H1 (cell line): ENCODE data around the gene RAB3B. TPM values are rescaled to one million over a fixed set of nuclear protein-coding genes. Genes with fewer than 3 reads are reported as not detected.

Source experiments
- ASH2L ChIP-seq: fragments of 200-600, 300-600 bp; sonication (generic); IDR thresholded peaks from one replicate; pipeline ENCODE4 v1.7.1; 2017; ENCODE audit warnings: low read length
- BACH1 ChIP-seq: IDR thresholded peaks from 2 replicates; pipeline ENCODE4 v1.6.1; 2012; ENCODE audit warnings: low read length, improper control_type of control experiment
- CEBPB ChIP-seq: IDR thresholded peaks from 2 replicates; pipeline ENCODE4 v1.6.1; 2012; ENCODE audit warnings: low read depth, low read length
- CREB1 ChIP-seq: IDR thresholded peaks from 2 replicates; pipeline ENCODE4 v1.6.1; 2012; ENCODE audit warnings: inconsistent platforms
- E2F6 ChIP-seq: IDR thresholded peaks from 2 replicates; pipeline ENCODE4 v1.6.1; 2012; ENCODE audit warnings: inconsistent platforms
- GABPA ChIP-seq: IDR thresholded peaks from 2 replicates; pipeline ENCODE4 v1.6.1; 2011; ENCODE audit warnings: mild to moderate bottlenecking, low read length, moderate library complexity, borderline replicate concordance; ENCODE audit not compliant: insufficient read depth
- JUN ChIP-seq: IDR thresholded peaks from 2 replicates; pipeline ENCODE4 v1.6.1; 2011; ENCODE audit warnings: low read depth, mild to moderate bottlenecking, improper control_type of control experiment, low read length
- JUND ChIP-seq: IDR thresholded peaks from 2 replicates; pipeline ENCODE4 v1.6.1; 2011; ENCODE audit warnings: mild to moderate bottlenecking, improper control_type of control experiment, low read length
- KDM4A ChIP-seq: IDR thresholded peaks from one replicate; pipeline ENCODE4 v1.7.1; 2012; ENCODE audit warnings: low read depth, mild to moderate bottlenecking, moderate library complexity, low read length, inconsistent platforms; ENCODE audit not compliant: severe bottlenecking
- KDM5A ChIP-seq: fragments of 200-600 bp; IDR thresholded peaks from 2 replicates; pipeline ENCODE4 v1.7.1; 2012; ENCODE audit warnings: mild to moderate bottlenecking, low read length, inconsistent platforms, mixed read lengths
- PHF8 ChIP-seq: fragments of 200-600 bp; sonication (generic); conservative IDR thresholded peaks from 2 replicates; pipeline ENCODE4 v1.7.1; 2012; ENCODE audit warnings: low read depth, mild to moderate bottlenecking, inconsistent platforms, low read length, moderate library complexity
- POLR2AphosphoS5 ChIP-seq: IDR thresholded peaks from 2 replicates; pipeline ENCODE4 v1.6.1; 2011; ENCODE audit warnings: low read depth, low read length
- POU5F1 ChIP-seq: IDR thresholded peaks from 2 replicates; pipeline ENCODE4 v1.6.1; 2011; ENCODE audit warnings: low read depth, mild to moderate bottlenecking, low read length, moderate library complexity
- RBBP5 ChIP-seq: IDR thresholded peaks from 2 replicates; pipeline ENCODE4 v1.7.1; 2012; ENCODE audit warnings: low read depth, mild to moderate bottlenecking, inconsistent platforms, low read length, moderate library complexity, borderline replicate concordance
- SIN3A ChIP-seq, 2 experiments: IDR thresholded peaks in 1 of 2; conservative IDR thresholded peaks in 1 of 2; 2 replicates each; pipeline ENCODE4 v1.6.1; 2011 to 2012; ENCODE audit warnings: low read length in 2 of 2, improper control_type of control experiment in 1 of 2, low read depth in 1 of 2, mild to moderate bottlenecking in 1 of 2
- SIRT6 ChIP-seq: IDR thresholded peaks from one replicate; pipeline ENCODE4 v1.7.1; 2012; ENCODE audit warnings: low read length, inconsistent platforms
- SP2 ChIP-seq: IDR thresholded peaks from 2 replicates; pipeline ENCODE4 v1.6.1; 2012; ENCODE audit warnings: mild to moderate bottlenecking, low read length, inconsistent platforms
- TAF1 ChIP-seq: IDR thresholded peaks from 2 replicates; pipeline ENCODE4 v1.6.1; 2011; ENCODE audit warnings: mild to moderate bottlenecking, low read depth, low read length
- TBP ChIP-seq: IDR thresholded peaks from 2 replicates; pipeline ENCODE4 v1.6.1; 2011; ENCODE audit warnings: low read depth, low read length, improper control_type of control experiment
- TCF12 ChIP-seq: IDR thresholded peaks from 2 replicates; pipeline ENCODE4 v1.6.1; 2011; ENCODE audit warnings: low read depth, mild to moderate bottlenecking, low read length
- polyA plus RNA-seq, 7 experiments: library from polyadenylated mRNA; depleted of rRNA in 3 of 7; stranded (reverse) in 5 of 7; unstranded in 2 of 7; fragments of >200 nt in 5 of 7; fragments of 200-250 nt in 2 of 7; gene quantifications; 1 replicate in 5 of 7; 2 replicates in 1 of 7; 4 replicates in 1 of 7; pipeline versions ENCODE4 v1.2.1 to v1.2.3, GENCODE V29; 2011 to 2013; ENCODE audit warnings: missing spikeins in 2 of 7, mixed read lengths in 2 of 7
- total RNA-seq: library from RNA; stranded (reverse); fragmentation: NEBNext Ultra II Directional; extraction: Animal tissue kit (Norgen Biotek cat#: 25700); gene quantifications from 2 replicates; pipeline ENCODE4 v1.2.1, GENCODE V29; 2021
- TF ChIP-seq, protein P1 (sequence below): IDR thresholded peaks from 2 replicates; pipeline ENCODE4 v1.6.1; 2011; ENCODE audit warnings: low read depth, mild to moderate bottlenecking, low read length; ENCODE audit not compliant: insufficient read depth

Gene RAB3B
- total and polyA plus RNA-seq, 2 of the 8 experiments (the other 6 are each of a cell fraction or from before 2014, with no cell fraction given): 12.5 to 36.8 TPM

GRCh38 chr1:51878616-51879336 lies 111.7 kb downstream of the RAB3B start, which contains the start of gene NRDC (continued):
- no peak for TF ChIP-seq PHF8
- peak; percentile 91 for TF ChIP-seq BACH1
- peak; percentile 92 for TF ChIP-seq POLR2AphosphoS5
- TF ChIP-seq, protein P1, sequence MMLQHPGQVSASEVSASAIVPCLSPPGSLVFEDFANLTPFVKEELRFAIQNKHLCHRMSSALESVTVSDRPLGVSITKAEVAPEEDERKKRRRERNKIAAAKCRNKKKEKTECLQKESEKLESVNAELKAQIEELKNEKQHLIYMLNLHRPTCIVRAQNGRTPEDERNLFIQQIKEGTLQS: 0 out of 2 replicates have a peak, but pooled peaks have one; percentile 43
- TF ChIP-seq JUN: no peak
- TF ChIP-seq KDM5A: 0 out of 2 replicates have a peak, but pooled peaks have one; percentile 21
- no peak for TF ChIP-seq TCF12
- no peak for TF ChIP-seq SP2
- TF ChIP-seq GABPA: 0 out of 2 replicates have a peak, but pooled peaks have one; percentile 51
- peak; percentile 59 for TF ChIP-seq KDM4A
- peak; percentile 96 for TF ChIP-seq CREB1
- TF ChIP-seq POU5F1: no peak
- TF ChIP-seq JUND: peak; percentile 70
- TF ChIP-seq SIRT6: no peak
- peak; percentile 74 for TF ChIP-seq ASH2L
- TF ChIP-seq CEBPB: peak; percentile 93
- peak; percentile 92 for TF ChIP-seq TAF1
- TF ChIP-seq SIN3A (conservative IDR thresholded peaks at IDR 0.05 in 1 of 2, IDR thresholded peaks at IDR 0.05 in 1 of 2; ENCODE audit: low read depth in 1 of 2, low read length in 2 of 2): peak; percentile 58 to 81; a peak in 3 of 4 replicates
- peak; percentile 70; the same call in 1 of the 2 replicates for TF ChIP-seq RBBP5
- peak; percentile 10; the same call in 1 of the 2 replicates for TF ChIP-seq E2F6
- TF ChIP-seq TBP: peak; percentile 66
